Measurements from ENCODE around the gene CDK19. TPM values are rescaled to one million over a fixed set of nuclear protein-coding genes. Genes with fewer than 3 reads are reported as not detected.

Gene CDK19
- total RNA-seq, 6 experiments from 2014 or later, result 2.8 to 7.9 (median 5.5) TPM

DNA sequence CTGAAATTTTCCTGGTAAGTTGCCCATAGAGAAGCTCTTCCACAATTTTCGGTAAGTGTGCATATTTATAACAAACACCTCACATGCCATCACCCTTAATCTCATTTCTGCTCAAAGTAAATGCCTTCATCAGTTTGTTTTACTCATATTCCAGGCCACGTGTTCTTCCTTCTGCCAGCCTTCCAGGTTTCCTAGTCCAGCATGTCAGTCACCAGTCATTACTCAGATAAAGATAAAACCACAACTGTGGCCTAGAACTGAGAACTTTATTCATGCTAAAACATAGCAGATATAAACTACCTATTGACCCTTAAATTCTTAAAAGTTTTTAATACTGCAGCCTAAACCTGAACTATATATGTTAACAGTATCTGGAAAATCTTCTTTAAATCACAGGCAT is 189.4 kb downstream of the CDK19 start:
- Histone ChIP-seq H3K4me3 (no peak overlapping the region), H3K36me3 (peaks cover 0 to 24% (median 0%) of the 10 kb centered on the region in 4 donors), H3K27ac (no peak overlapping the region), H3K27me3 (no peaks in the 10 kb centered on the region), H3K4me1 (no peaks in the 10 kb centered on the region), H3K9me3 (no peaks in the 10 kb centered on the region)
- no peak for ATAC-seq
- no peak for DNase-seq
- 82% methylated on average over 1 of the region's 2 CpGs for WGBS (ENCODE audit: insufficient coverage, low coverage, low lambda C conversion rate, missing lambda C conversion rate)
- TF ChIP-seq, protein P1, sequence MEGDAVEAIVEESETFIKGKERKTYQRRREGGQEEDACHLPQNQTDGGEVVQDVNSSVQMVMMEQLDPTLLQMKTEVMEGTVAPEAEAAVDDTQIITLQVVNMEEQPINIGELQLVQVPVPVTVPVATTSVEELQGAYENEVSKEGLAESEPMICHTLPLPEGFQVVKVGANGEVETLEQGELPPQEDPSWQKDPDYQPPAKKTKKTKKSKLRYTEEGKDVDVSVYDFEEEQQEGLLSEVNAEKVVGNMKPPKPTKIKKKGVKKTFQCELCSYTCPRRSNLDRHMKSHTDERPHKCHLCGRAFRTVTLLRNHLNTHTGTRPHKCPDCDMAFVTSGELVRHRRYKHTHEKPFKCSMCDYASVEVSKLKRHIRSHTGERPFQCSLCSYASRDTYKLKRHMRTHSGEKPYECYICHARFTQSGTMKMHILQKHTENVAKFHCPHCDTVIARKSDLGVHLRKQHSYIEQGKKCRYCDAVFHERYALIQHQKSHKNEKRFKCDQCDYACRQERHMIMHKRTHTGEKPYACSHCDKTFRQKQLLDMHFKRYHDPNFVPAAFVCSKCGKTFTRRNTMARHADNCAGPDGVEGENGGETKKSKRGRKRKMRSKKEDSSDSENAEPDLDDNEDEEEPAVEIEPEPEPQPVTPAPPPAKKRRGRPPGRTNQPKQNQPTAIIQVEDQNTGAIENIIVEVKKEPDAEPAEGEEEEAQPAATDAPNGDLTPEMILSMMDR (IDR thresholded peaks at IDR 0.05), result no peak
- intact Hi-C loops (cut with DNase I), result no loop called here

- Histone ChIP-seq H3K9me3 (no peaks in the 10 kb centered on the region), H3K4me1 (no peaks in the 10 kb centered on the region), H3K27me3 (no peaks in the 10 kb centered on the region), H3K36me3 (peaks cover 0 to 26% (median 0%) of the 10 kb centered on the region in 4 donors), H3K4me3 (no peak overlapping the region), H3K27ac (no peak overlapping the region)
- TF ChIP-seq, protein P1 (IDR thresholded peaks at IDR 0.05), result no peak
- TF ChIP-seq POLR2A (IDR thresholded peaks at IDR 0.05), result no peak
- ATAC-seq (no peak), DNase-seq (no peak)
- 92% methylated on average over 2 of the region's 2 CpGs for WGBS (ENCODE audit: insufficient coverage, low coverage, low lambda C conversion rate, missing lambda C conversion rate)
- intact Hi-C loops (cut with DNase I), result no loop called here
Observed at GRCh38 chr6:110622912-110623578, 192.2 kb downstream of the CDK19 start.

- Histone ChIP-seq H3K27me3 (no peaks in the 10 kb centered on the region), H3K9me3 (no peaks in the 10 kb centered on the region), H3K4me1 (no peaks in the 10 kb centered on the region), H3K36me3 (peaks cover 0 to 26% (median 0%) of the 10 kb centered on the region in 4 donors), H3K4me3 (no peak overlapping the region), H3K27ac (no peak overlapping the region)
- ATAC-seq (no peak), DNase-seq (no peak)
- no peak for TF ChIP-seq POLR2A (IDR thresholded peaks at IDR 0.05)
- TF ChIP-seq, protein P1 (IDR thresholded peaks at IDR 0.05), result no peak
- intact Hi-C loops (cut with DNase I), result no loop called here
- 90% methylated on average over 2 of the region's 9 CpGs for WGBS (ENCODE audit: insufficient coverage, low coverage, low lambda C conversion rate, missing lambda C conversion rate)
Observed at GRCh38 chr6:110621061-110621460, 194.2 kb downstream of the CDK19 start.

DNA sequence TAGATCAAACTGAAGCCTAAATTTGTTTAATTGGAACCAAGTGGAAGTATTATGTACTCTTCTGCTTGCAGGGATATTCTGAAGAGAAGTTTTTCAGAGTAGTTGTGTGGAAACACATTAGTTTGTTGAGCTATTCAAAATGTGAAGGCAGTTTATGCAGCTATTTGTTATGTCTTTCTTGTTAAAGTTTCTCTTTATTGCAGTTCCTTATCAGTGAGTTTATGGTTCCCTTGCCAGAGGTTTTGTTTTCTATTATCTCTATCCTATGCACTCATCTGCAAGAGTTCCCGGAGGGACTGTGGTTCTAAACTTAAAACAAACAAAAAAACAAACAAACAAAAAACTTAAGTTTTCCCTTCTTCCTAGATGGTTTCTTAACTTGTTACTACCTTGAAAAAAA is 195.2 kb downstream of the CDK19 start:
- H3K4me3 ChIP-seq, result no peak overlapping the region
- H3K9me3 ChIP-seq, result no peaks in the 10 kb centered on the region
- no peaks in the 10 kb centered on the region for H3K27me3 ChIP-seq
- ATAC-seq, result no peak
- no peak for DNase-seq
- WGBS (ENCODE audit: insufficient coverage, low coverage, low lambda C conversion rate, missing lambda C conversion rate), result 32% methylated on average over 1 of the region's 1 CpG
- TF ChIP-seq, protein P1 (IDR thresholded peaks at IDR 0.05), result no peak
- no peak for TF ChIP-seq POLR2A (IDR thresholded peaks at IDR 0.05)
- H3K27ac ChIP-seq, result no peak overlapping the region
- intact Hi-C loops (cut with DNase I), result no loop called here
- no peaks in the 10 kb centered on the region for H3K4me1 ChIP-seq
- H3K36me3 ChIP-seq, result peaks cover 0 to 31% (median 0%) of the 10 kb centered on the region in 4 donors

All from right lobe of liver (tissue), 6 donors.